Measurements from ENCODE around the gene CYCS.

GRCh38 chr7:25122373-25122772 is 2.7 kb downstream of the CYCS start:
- no peak for TF ChIP-seq CTCF (conservative IDR thresholded peaks at IDR 0.05 in 1 of 2, IDR thresholded peaks at IDR 0.05 in 1 of 2; ENCODE audit: extremely low read depth in 1 of 2, insufficient read depth in 1 of 2, low read depth in 1 of 2, low read length in 2 of 2)
- no peak for TF ChIP-seq EZH2 (IDR thresholded peaks at IDR 0.05; ENCODE audit: borderline replicate concordance, low read length)
